ENCODE data around the gene EIF4A2.
A peak's percentile ranks its signal among the peaks of the same experiment; 100 is the strongest.
"Not testable (repeated sequence)": the region's sequence is repeated elsewhere in the genome, so short reads cannot be mapped to it uniquely, and the experiment has no call there.

Gene EIF4A2

GRCh38 chr3:186784820-186785494, 1.6 kb downstream of the EIF4A2 start:
- DNase-seq (ENCODE audit: low read depth): no peak

DNA sequence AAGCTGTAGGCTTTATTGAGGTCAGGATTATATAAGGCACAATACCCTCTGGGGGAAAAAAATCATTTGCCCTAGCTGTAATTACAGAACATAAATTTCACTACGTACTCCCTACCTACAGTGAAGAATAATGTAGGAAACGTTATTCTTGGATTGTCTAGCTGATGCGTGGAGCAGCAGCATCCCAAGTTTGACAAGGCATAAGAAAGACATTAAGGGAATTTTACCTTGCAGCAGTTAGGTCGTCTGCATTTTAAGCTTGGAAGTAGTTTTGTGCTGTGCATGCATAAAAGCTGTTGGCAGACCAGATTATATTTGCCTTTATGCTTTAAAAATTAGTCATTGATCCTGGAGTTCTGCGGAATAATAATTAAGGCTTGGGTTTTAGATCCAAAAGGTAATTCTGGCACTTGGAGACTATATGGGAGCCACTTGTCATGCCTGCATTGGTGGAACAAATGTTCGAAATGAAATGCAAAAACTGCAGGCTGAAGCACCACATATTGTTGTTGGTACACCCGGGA, 2.2 kb downstream of the EIF4A2 start:
- no peak for DNase-seq (ENCODE audit: low read depth)

GRCh38 chr3:186786922-186787321, 3.5 kb downstream of the EIF4A2 start:
- no peak for DNase-seq (ENCODE audit: low read depth)

- no peak for DNase-seq (ENCODE audit: low read depth)
These were observed 4.5 kb downstream of the EIF4A2 start for GRCh38 chr3:186787642-186788481.

DNA sequence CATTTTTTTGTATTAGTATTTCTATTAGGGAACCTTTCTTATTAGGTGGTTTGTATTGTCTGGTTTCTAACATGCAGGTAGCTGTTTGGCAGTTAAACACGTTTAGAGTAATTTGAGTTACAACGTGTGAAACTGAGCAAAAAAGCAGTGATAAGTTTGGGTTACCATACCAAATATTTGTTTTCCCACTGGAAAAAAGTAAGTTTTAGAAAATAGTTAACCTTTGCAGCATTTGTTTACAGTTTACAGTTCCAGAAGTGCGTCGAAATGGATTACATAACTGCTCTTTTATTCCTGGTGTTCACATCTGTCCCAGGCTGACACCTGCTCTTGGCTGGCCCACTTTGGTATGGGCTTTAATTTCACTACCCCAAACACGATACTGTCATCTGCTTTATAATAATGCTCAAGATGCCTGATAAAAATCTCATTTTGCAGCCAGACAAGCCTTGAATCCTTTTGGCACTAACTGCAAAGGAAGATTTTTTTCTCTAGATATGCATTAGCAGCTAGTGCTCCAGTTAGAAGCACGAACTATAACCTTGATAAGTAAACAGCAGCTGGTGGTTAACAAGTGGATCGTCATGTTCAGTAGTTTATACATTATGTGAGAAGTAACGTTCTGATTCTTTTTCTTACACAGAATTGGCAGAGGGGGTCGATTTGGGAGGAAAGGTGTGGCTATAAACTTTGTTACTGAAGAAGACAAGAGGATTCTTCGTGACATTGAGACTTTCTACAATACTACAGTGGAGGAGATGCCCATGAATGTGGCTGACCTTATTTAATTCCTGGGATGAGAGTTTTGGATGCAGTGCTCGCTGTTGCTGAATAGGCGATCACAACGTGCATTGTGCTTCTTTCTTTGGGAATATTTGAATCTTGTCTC, 5.3 kb downstream of the EIF4A2 start:
- no peak for DNase-seq (ENCODE audit: low read depth)

DNA sequence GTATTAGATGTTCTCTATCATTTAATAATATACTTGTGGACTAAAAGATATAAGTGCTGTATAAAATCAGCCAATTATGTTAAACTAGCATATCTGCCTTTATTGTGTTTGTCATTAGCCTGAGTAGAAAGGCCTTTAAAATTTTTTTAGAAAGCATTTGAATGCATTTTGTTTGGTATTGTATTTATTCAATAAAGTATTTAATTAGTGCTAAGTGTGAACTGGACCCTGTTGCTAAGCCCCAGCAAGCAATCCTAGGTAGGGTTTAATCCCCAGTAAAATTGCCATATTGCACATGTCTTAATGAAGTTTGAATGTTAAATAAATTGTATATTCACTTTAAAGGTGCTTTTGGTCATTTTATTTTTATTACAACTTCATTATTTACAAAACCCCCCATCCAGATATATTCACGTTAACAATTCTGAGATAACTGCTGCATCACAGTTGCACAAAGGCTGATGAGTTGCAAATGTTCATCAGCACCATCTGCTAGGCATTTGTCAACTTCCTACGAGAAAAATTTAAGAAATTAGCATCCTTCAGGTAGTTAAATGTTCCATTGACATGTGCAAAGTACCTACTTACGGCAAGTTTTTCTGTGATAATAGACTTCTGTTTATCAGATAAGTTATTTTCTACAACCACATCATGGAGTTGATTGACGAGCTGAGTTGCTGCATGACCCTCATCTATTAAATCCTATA, 6.3 kb downstream of the EIF4A2 start:
- no peak for DNase-seq (ENCODE audit: low read depth)

DNA sequence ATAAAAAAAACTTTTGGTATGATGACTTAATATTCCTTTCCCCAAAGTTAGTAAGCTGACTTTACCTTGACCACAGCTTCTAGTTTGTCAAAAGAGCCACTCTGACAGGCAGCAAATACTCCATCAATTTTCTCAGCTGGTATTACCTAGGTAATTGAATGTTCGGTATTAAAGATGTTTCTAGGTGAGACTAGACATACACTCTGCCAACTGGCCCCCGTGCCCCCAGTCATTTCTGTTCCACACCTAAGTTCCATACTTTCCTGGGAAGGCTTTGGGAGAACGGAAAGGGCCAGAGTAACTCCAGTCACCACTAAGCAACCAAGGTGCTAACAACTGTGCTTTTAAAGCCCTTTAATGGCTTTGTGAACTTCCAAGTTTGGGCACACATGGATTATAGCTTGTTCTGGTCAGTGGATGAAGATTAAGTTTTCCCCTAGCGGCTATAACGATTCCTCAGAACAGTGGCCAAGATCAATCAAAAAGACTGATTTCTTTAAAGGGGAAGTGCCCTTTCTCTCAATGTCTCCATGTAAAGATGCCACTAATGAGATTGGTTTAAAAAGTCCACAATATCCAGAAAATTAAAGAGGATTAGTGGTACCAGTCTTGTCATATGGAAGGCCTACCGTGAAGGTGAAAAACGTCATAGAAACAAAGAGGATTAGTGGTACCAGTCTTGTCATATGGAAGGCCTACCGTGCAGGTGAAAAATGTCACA, 7.0 kb downstream of the EIF4A2 start:
- peak; percentile 49 for DNase-seq (ENCODE audit: low read depth)

- DNase-seq (ENCODE audit: low read depth): peak; percentile 58
These were observed 15.0 kb downstream of the EIF4A2 start for GRCh38 chr3:186798239-186798874.

GRCh38 chr3:186800285-186800684, 16.9 kb downstream of the EIF4A2 start:
- no peak for DNase-seq (ENCODE audit: low read depth)

- DNase-seq (ENCODE audit: low read depth): no peak
These were observed 19.3 kb downstream of the EIF4A2 start for GRCh38 chr3:186802701-186803100.

DNA sequence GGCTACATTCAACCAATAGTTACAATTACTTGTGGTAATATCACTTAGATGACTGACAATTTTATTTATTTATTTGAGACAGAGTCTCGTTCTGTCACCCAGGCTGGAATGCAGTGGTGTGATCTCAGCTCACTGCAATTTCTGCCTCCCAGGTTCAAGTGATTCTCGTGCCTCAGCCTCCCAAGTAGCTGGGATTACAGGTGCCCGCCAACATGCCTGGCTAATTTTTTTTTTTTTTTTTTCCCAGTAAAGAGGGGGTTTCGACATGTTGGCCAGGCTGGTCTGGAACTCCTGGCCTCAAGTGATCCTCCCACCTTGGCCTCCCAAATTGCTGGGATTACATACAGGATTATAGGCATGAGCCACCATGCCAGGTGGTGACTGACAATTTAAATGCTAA, 20.1 kb downstream of the EIF4A2 start:
- DNase-seq (ENCODE audit: low read depth): not testable (repeated sequence)

- DNase-seq (ENCODE audit: low read depth): peak; percentile 56
These were observed 23.0 kb downstream of the EIF4A2 start, which contains the start of gene RFC4 for GRCh38 chr3:186806089-186807055. Gene RFC4 (minus strand): TSS chr3:186806482. CDS start chr3:186804713, 1,769 bp downstream.

DNA sequence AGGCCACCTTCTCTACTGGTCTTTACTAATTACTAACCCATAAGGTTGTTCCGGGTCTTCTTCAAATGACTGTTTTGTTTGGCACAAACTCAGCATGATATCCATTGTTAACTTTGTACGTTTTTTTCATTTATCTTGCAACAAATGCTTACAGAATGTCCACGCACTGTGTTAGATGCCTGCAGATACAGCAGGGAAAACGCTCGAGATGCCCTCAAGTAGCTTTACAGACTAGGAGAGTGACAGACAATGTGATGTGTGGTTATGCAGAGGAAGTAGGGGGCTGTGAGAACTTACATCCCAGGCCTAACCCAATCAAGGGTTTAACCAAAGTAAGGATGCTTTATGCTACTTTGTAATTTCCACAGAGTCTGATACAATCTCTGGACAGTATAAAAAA, 23.9 kb downstream of the EIF4A2 start:
- DNase-seq (ENCODE audit: low read depth): no peak

- DNase-seq (ENCODE audit: low read depth): no peak
These were observed 27.1 kb downstream of the EIF4A2 start for GRCh38 chr3:186810336-186810996.

- not testable (repeated sequence) for DNase-seq (ENCODE audit: low read depth)
These were observed 27.9 kb downstream of the EIF4A2 start for GRCh38 chr3:186811313-186811712.

DNA sequence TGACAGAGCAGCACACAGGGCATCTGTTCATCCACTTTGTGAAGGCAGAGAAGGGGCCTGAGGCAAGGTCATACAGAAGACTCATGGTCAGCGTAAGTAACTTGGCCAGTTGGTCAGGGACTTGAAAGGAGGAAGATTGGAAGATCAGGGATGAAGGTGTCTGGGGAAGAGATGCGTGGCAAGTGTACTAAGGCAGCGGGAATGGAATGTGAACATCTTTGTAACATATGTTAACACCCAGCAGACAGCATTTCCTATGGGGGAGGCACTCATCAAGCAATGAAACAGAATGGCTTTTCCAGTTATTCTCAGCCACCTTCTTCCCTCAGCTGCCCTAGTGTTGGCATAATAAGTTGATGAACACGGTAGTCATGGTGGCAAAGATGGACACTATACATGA, 30.7 kb downstream of the EIF4A2 start:
- DNase-seq (ENCODE audit: low read depth): no peak

GRCh38 chr3:186815435-186815834, 32.1 kb downstream of the EIF4A2 start:
- peak; percentile 87 for DNase-seq (ENCODE audit: low read depth)

- DNase-seq (ENCODE audit: low read depth): no peak
These were observed 35.1 kb downstream of the EIF4A2 start for GRCh38 chr3:186818516-186818915.

Measured in iris pigment epithelial cell (primary cell).